Activated B cell treated with CpG ODN at 0.5 μM for 24 hours (primary cell): ENCODE results near the gene NEB. TPM values are rescaled to one million over a fixed set of nuclear protein-coding genes. Genes with fewer than 3 reads are reported as not detected.
"Not testable (repeated sequence)": the region's sequence is repeated elsewhere in the genome, so short reads cannot be mapped to it uniquely, and the experiment has no call there.

Experiments
- ATAC-seq: fragments of 200-7000 bp; cut with Tn5 transposase; one replicate; pipeline ENCODE4 v1.10.0; 2021; ENCODE audit warnings: low read depth, mild to moderate bottlenecking, moderate library complexity
- CTCF ChIA-PET: fragments of 350-600 bp; sonication (Branson Sonifier 250); formaldehyde crosslinking; loops from one replicate; lab custom pipeline; 2021; ENCODE audit warnings: antibody characterized with exemption; lab: Charles Lee
- POLR2A ChIA-PET: fragments of 350-600 bp; sonication (Branson Sonifier 250); formaldehyde crosslinking; loops from one replicate; lab custom pipeline; 2021; ENCODE audit warnings: antibody characterized with exemption; lab: Charles Lee
- DNase-seq: peaks from one replicate; pipeline ENCODE4 v3.0.0; 2022
- H3K27ac Mint-ChIP-seq: one replicate; pipeline ENCODE4 v1.8.0; 2020; ENCODE audit warnings: mixed read lengths
- H3K27me3 Mint-ChIP-seq: one replicate; pipeline ENCODE4 v1.8.0; 2021; ENCODE audit warnings: mixed read lengths
- H3K36me3 Mint-ChIP-seq: one replicate; pipeline ENCODE4 v1.8.0; 2021; ENCODE audit warnings: low read depth, mixed read lengths
- H3K4me1 Mint-ChIP-seq: one replicate; pipeline ENCODE4 v1.8.0; 2021; ENCODE audit warnings: mixed read lengths
- H3K4me3 Mint-ChIP-seq: one replicate; pipeline ENCODE4 v1.8.0; 2020; ENCODE audit warnings: mild to moderate bottlenecking, mixed read lengths
- H3K9me3 Mint-ChIP-seq: one replicate; pipeline ENCODE4 v1.8.0; 2020; ENCODE audit warnings: mixed read lengths
- CTCF ChIP-seq: fragments of 200-600 bp; IDR thresholded peaks from one replicate; pipeline ENCODE4 v1.8.0; 2022; ENCODE audit warnings: antibody characterized with exemption, mild to moderate bottlenecking
- intact Hi-C: fragments of 100-400 bp; cut with micrococcal nuclease; formaldehyde crosslinking; loops from one replicate; pipeline ENCODE4 v1.15.1; 2024
- total RNA-seq: library from RNA; stranded (reverse); gene quantifications from 2 replicates; pipeline ENCODE4 v1.2.3, GENCODE V29; 2022

The NEB gene
- total RNA-seq, 1 donor from 2014 or later = 1.2 TPM

- no peak for TF ChIP-seq CTCF
- DNase-seq (no peak), ATAC-seq (no peak)
- Mint-ChIP-seq H3K36me3 (no peaks in the 10 kb centered on the region), H3K9me3 (no peaks in the 10 kb centered on the region), H3K27me3 (no peaks in the 10 kb centered on the region), H3K4me1 (no peaks in the 10 kb centered on the region), H3K27ac (no peak overlapping the region), H3K4me3 (no peak overlapping the region)
- POLR2A ChIA-PET = no interaction called here
- CTCF ChIA-PET = no interaction called here
- intact Hi-C loops = no loop called here
Measured at GRCh38 chr2:151567006-151567405, 167.3 kb downstream of the NEB start.

DNA sequence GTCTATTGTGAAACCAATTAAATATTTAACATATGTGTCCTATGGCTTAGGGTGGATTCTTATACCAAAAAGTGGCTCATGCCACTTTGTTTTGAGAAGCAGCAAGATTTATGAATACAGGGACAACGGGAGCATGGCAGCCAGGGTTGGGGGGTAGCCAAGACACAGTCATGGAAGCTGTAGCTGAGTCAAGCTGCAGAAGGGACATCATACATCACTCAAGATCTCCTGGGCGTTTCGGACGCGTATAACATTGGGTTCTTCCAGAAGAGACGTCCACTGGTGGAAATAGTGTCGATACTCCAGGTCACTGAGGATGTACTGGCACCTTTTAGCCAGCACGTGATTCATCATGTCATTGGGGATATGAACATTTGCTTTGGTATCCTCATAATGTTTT, 171.9 kb downstream of the NEB start:
- intact Hi-C loops = no loop called here
- no peak overlapping the region for H3K4me3 Mint-ChIP-seq
- TF ChIP-seq CTCF = no peak
- CTCF ChIA-PET = no interaction called here
- peaks cover 7% of the 10 kb centered on the region for H3K9me3 Mint-ChIP-seq
- DNase-seq (no peak), ATAC-seq (no peak)
- POLR2A ChIA-PET = no interaction called here
- H3K36me3 Mint-ChIP-seq = no peaks in the 10 kb centered on the region
- H3K27ac Mint-ChIP-seq = no peak overlapping the region
- peaks cover 6% of the 10 kb centered on the region for H3K4me1 Mint-ChIP-seq
- H3K27me3 Mint-ChIP-seq = no peaks in the 10 kb centered on the region

DNA sequence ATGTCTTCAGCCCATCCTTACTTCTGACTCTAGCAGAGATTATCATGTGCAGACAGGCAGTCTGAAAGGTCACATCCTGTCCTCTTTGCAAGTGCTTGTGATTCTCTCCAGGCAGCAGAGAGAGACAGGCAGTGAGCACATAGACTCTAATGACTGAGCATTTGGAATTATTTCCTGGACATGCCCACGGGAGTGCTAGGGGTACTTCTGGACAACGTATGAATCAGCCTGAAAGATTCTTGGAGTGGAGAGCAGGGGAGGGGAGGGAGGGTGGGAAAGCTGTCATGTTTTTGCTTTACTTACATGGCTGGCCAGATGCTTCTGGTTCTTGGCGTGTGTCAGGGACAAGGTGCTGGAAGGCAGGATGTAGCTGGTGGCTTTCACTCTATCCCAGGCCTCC, 174.0 kb downstream of the NEB start:
- ChIA-PET POLR2A (no interaction called here), CTCF (no interaction called here)
- H3K4me3 Mint-ChIP-seq = no peak overlapping the region
- no peak for ATAC-seq
- intact Hi-C loops = no loop called here
- DNase-seq = no peak
- H3K27me3 Mint-ChIP-seq = no peaks in the 10 kb centered on the region
- H3K36me3 Mint-ChIP-seq = no peaks in the 10 kb centered on the region
- H3K4me1 Mint-ChIP-seq = peaks cover 6% of the 10 kb centered on the region
- TF ChIP-seq CTCF = no peak
- peaks cover 7% of the 10 kb centered on the region for H3K9me3 Mint-ChIP-seq
- no peak overlapping the region for H3K27ac Mint-ChIP-seq

GRCh38 chr2:151559431-151559830, 174.8 kb downstream of the NEB start:
- H3K4me3 Mint-ChIP-seq, ATAC-seq, CTCF ChIA-PET, POLR2A ChIA-PET, H3K9me3 Mint-ChIP-seq, H3K27me3 Mint-ChIP-seq, intact Hi-C loops, H3K27ac Mint-ChIP-seq, DNase-seq, H3K36me3 Mint-ChIP-seq, H3K4me1 Mint-ChIP-seq: not testable (repeated sequence)

DNA sequence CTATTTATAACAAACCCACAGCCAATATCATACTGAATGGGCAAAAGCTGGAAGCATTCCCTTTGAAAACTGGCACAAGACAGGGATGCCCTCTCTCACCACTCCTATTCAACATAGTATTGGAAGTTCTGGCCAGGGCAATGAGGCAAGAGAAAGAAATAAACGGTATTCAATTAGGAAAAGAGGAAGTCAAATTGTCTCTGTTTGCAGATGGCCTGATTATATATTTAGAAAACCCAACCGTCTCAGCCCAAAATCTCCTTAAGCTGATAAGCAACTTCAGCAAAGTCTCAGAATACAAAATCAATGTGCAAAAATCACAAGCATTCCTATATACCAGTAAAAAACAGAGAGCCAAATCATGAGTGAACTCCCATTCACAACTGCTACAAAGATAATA, 176.4 kb downstream of the NEB start:
- CTCF ChIA-PET, DNase-seq, H3K4me1 Mint-ChIP-seq, POLR2A ChIA-PET, H3K36me3 Mint-ChIP-seq, H3K4me3 Mint-ChIP-seq, H3K27ac Mint-ChIP-seq, H3K9me3 Mint-ChIP-seq, intact Hi-C loops, H3K27me3 Mint-ChIP-seq, ATAC-seq: not testable (repeated sequence)

DNA sequence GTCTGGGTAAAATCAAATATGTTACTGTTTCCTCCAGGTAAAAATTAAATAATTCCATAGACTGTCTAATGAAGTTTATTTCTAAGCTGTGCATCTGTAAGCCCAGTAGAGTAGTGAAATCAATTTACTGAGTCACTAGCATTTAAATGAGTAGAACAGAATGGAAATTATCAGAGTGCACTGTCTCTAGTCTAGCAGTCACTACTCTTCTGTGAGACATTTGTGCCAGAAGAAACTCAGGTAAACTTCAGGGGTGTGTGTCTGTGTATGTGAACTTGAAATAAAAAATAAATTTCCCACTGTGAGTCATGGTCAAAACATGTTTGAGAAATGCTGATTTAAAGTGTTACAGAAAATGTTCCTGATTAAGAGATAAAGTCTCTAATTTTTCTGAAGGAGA, 178.2 kb downstream of the NEB start:
- Mint-ChIP-seq H3K4me3 (no peak overlapping the region), H3K36me3 (peaks cover 12% of the 10 kb centered on the region), H3K27me3 (no peaks in the 10 kb centered on the region), H3K4me1 (peaks cover 6% of the 10 kb centered on the region), H3K27ac (no peak overlapping the region), H3K9me3 (peaks cover 7% of the 10 kb centered on the region)
- intact Hi-C loops = no loop called here
- CTCF ChIA-PET = no interaction called here
- DNase-seq (no peak), ATAC-seq (no peak)
- POLR2A ChIA-PET = no interaction called here
- TF ChIP-seq CTCF = no peak
